CD4-positive, alpha-beta T cell treated with Interleukin-6 at 100 ng/mL for 8 hours (primary cell): ENCODE measurements around the gene SNAI3.

ENCODE experiments used
- DNase-seq: peaks from one replicate; pipeline ENCODE4 v3.0.0-alpha.2; 2020; ENCODE audit warnings: mixed read lengths, low spot score

SNAI3 gene

DNA sequence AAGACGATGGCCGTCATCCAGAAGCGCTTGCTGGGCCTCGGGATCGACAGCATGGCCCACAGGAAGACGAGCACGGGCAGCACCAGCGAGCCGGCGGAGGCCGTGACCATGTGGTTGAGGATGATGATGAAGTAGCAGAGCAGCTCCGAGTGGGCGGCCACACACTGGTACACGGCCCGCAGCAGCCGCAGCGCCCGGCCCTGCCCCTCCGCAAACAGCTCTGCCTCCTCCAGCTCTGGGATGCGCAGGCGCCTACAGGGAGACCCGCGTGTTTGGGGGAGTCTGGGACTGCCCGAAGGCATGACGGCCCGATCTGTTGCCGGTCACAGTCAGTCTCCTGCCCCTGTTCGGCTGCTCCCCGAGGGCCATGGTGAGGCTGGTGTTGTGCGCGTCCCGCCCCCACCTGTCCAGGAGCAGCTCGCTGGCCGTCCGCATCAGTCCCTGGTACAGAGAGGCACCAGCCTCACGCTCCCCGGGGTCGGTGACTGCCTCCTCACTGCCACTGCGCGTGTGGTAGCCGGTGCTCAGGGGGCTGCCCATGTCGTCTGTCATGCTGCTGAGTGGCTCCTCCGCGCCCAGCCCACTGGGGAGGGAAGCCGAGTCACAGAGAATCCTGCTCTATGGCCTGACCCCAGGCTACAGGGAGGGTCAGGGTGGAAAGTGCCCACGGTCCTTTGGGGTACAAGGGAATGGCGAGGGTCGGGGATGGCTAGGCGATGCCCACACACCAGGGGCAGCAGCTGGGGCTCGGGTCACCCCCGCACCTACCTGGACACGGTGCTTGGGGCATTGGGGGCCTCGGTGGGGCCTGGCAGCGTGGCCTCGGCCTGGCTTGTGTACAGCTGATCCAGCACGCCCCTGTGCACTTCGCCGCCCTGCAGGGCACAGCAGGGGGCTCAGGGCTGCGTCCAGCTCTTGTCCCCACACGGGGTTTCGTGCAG lies 35.8 kb upstream of the SNAI3 start:
- DNase-seq, result no peak

DNA sequence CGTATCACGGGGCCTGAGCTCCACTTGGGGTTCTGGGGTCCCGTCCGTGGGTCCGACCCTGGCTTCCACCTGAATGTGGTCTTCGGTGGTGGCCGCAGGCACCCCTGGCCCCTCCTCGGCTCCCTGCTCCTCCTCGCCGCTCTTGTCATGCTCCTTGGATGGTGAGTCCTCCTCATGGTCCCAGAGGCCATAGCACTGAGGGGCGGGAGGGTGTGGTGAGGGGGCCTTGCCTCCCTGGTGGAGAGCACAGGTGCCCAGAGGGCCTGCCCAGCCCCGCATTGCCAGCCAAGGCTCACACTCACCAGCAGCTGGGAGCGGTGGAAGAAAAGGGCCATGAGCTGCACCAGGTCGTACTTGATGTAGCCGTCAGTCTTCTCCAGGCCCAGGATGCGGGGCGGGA lies 34.9 kb upstream of the SNAI3 start:
- no peak for DNase-seq

DNA sequence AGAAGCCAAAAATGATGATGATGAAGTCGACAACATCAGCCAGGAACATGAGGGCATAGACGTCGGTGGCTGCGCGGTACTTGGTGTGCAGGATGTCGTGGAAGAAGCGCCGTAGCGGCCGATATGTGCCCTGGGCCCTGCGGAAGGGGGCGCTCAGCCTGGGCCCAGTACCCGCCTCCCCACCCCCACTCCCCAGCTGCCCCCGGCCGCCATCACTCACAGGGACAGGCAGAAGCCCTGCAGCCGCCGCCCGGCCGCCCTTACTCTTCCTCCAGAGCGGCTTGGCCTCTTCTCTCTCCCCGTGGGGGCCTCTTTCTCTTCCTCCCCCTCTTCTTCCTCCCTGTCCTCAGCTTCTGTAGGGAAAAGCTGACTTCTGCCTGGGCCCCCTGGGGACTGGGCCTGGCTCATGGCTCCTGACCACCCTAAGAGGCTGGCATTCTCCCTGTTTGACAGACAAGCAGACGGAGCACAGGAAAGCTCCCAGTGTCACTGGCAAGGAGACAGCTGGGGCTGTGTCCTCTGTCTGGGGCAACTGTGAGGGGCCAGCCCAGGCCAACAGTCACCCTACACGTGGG lies 34.2 kb upstream of the SNAI3 start:
- no peak for DNase-seq

DNA sequence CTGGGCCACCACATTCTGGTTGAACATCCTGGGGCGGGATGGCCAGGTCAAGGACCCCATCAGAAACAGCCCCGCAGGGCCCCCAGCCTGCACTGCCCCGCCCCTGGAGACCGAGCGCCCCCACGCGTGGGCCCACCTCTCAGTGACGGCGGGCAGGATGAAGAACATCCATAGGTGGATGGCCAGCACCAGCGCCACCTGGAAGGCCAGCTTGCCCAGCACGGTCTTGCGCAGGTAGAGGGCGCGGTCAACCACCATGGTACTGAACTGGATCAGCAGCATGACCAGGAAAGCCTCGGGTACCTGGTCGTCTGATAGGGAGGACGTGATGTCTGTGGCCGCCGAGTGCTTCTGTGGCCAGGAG lies 33.6 kb upstream of the SNAI3 start:
- DNase-seq, result no peak

DNA sequence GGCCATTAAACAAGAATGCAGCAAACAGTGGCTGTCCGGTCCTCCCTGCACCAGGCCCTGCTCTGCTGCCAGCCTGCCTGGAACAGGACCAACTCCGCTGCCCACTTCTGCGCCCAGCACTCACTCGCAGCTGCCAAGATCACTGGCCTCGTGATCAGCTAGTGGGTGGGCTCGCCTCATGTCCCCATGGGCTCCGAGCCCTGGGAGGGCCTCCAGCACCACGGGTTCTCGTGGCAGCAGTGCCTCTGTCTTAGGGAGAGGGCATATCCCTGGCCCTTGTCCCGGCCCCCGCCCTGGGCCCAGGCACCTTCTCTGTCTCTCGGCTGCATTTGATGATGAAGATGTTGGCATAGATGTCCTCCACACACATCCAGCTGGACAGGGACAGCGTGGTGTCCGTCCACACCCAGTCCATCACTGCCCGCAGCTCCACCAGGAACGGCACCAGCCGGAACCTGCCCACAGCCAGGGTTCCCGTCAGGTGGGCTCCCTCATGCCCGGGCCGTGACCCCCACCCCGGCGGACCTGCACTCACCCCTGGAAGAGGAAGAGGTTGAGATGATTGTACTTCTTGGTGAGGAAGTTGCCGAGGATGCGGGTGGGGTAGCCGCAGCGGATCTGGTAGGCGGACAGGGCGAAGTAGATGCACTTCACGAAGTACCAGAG lies 33.1 kb upstream of the SNAI3 start:
- no peak for DNase-seq

DNA sequence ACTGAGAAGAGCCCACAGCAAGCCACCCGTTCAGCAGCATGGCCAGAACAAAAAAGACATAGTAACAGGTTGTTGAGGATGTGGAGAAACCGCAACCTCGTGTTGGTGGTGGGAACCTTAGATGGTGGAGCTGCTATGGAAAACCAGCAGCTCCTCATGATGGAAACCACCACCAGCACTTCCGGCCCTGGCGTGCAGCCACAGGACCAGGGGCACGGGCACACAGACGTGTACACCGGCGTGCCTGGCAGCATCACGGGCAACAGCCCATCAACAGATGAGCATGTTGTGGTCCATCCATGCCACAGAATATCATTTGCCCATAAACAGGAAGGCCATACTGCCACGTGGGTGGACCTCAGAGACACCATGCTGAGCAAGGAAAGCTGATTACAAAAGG lies 31.9 kb upstream of the SNAI3 start:
- DNase-seq, result no peak

DNA sequence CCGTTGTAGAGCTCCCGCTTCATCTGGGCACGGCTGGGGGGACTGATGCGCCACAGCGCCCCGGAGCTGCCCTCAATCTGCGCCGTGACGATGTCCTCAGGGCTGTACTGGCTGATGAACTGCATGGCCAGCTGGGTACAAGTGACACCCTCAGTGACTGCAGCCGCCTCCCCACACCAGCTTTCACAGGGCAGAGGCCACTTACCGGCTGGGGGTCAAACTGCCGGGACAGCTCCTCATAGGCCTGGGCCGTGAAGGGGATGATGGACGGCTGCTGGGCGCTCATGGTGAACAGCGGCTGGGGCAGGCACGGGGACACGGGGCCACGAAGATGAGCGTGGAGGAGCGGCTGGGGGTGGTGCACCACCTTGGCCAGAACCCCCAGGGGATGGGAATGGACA lies 30.3 kb upstream of the SNAI3 start:
- no peak for DNase-seq

DNA sequence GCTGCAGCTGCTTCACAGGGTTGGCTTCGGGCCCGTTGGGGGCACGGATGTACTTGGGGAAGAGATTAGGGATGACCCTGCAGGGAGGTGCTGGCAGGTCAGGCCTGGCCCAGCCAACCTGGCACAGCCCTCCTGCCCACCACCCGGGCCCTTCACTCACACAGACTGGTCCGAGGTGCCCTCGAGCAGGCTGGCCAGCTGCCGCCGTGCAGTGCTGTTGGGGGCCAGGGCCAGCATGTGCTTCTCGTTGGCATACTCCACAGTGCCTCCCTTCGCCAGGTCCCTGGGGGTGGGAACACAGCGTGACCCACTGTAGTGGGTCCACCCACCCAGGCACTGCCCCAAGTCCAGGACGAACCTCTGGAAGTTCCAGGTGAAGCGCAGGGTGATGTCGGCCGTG lies 29.9 kb upstream of the SNAI3 start:
- DNase-seq, result no peak

DNA sequence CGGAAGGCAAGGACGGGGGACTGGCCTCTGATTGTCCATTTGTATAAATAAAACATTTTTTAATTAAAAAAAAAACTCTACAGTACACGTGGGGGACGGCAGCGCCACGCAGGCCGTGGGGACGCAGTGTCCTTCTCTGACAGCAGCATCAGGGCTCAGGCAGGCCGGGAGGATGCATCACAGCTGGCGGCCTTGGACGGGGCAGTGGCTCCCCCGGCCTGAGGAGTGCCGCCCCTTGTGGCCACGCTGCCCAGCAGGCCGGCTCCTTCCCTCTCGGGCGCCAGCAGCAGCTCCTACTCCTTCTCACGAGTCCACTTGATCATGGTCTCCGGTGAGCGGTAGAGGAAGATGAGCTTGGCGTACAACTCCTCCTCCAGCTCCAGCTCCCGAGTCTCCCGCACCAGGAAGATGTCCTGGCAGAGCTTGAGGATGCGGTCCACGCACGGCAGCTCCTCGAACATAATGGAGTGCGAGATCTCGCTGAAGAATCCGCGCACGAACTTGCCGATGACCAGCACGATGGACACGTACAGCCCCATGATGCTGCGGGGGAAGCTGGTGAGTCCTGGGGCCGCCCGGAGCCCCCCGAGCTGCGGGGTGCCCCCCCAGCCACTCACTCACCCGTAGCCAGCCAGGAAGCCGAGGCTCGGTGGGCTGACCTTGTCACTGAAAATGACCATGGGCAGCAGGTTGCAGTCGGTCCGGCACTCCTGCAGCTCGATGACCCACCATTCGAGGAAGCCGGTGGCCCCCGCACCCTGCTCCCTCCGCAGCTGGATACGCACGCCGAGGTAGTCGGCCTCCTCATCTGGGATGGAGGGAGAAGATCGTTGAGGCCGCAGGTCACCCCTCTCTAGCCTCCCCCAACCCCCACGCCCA lies 29.2 kb upstream of the SNAI3 start:
- no peak for DNase-seq

DNA sequence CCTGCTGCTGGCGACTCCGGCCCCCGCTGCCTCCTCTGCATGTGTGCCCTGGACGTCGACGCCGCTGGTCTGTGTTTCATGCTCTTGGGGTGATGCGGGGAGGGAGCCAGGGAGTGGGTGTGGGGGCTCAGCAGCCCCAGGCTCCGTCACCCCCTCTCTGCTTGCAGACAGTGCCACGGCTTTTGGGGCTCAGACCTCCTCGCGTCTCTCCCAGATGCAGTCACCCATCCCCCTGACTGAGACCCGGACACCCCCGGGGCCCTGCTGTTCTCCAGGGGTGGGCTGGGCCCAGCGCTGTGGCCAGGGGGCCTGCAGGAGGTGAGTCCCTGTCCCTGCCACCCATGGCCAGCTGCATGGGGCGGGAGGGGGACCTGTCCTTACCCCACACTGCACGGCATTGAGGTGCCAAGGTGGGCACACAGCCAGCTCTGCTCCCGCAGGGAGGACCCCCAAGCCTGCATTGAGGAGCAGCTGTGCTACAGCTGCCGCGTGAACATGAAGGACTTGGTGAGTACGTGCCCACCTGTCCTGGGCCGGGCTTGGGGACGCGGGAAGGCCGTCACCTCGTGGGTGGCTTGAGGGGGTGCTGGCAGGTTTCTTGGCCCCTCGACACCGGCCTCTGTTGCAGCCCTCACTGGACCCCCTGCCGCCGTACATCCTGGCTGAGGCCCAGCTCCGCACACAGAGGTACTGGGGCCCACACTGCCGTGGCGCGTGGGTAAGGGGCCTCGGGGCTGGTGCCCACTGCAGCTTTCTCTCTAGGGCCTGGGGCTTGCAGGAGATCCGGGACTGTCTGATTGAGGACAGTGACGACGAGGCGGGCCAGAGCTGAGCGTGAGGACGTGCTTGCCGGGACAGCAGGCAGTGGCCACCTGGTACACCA lies 28.4 kb upstream of the SNAI3 start:
- DNase-seq, result no peak

DNA sequence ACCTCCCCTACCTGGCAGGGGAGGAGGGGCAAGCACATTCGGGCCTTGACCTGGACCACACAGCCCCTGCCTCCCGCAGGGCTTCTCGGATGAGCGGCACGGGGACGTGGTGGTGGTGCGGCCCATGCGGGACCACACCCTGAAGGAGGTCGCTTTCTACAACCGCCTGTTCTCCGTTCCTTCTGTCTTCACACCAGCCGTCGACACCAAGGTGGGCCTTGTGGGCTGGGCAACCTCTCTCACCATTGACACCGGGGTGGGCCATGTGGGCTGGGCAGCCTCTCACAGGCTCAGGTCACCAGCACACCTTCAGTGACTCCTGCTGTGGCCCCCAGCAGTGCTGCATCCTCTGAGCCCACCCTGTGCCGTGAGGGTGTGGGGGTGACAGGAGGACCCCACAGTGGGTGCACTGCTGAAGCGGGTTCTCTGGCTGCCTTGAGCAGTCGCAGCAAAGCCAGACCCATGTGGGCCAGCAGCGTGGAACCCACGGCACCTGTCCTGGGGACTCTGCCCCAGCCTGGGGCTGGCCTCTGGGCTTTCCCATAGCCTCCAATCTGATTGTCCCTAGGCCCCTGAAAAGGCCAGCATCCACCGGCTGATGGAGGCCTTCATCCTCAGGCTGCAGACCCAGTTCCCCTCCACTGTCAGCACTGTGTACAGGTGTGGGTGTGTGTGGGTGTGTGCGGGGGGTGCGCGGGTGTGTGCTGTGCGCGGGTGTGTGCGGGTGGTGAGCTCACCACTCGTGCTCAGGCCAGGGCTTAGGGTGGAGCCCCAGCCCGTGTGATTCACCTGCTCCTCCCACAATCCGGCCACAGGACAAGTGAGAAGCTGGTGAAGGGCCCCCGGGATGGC lies 27.5 kb upstream of the SNAI3 start:
- DNase-seq, result no peak

DNA sequence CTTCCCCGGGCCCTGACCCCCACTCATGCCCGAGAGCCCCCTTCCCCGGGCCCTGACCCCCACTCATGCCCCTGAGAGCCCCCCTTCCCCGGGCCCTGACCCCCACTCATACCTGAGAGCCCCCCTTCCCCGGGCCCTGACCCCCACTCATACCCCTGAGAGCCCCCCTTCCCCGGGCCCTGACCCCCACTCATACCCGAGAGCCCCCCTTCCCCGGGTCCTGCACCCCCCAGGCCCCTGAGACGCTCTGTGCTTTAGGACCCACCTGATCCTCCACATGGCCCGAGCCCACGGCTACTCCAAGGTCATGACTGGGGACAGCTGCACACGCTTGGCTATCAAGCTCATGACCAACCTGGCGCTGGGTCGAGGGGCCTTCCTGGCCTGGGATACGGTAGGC lies 26.7 kb upstream of the SNAI3 start:
- DNase-seq, result no peak

DNA sequence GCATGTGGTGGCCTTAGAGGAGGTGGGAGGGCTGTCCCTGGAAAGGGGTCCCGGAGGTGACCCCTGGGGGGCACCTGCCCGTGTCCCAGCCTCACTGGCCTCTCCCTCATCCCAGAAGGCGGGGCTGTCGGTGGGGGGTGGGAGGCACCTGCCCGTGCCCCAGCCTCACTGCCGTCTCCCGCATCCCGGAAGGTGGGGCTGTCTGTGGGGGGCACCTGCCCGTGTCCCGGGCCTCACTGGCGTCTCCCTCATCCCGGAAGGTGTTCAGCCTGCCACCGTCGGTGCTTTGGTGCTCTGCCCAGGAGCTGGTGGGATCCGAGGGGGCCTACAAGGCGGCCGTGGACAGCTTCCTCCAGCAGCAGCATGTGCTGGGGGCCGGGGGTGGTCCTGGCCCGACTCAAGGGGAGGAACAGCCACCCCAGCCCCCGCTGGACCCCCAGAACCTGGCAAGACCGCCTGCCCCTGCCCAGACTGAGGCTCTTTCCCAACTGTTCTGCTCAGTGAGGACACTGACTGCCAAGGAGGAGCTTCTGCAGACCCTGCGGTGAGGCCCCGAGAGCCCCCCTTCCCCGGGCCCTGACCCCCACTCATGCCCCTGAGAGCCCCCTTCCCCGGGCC lies 26.2 kb upstream of the SNAI3 start:
- no peak for DNase-seq

DNA sequence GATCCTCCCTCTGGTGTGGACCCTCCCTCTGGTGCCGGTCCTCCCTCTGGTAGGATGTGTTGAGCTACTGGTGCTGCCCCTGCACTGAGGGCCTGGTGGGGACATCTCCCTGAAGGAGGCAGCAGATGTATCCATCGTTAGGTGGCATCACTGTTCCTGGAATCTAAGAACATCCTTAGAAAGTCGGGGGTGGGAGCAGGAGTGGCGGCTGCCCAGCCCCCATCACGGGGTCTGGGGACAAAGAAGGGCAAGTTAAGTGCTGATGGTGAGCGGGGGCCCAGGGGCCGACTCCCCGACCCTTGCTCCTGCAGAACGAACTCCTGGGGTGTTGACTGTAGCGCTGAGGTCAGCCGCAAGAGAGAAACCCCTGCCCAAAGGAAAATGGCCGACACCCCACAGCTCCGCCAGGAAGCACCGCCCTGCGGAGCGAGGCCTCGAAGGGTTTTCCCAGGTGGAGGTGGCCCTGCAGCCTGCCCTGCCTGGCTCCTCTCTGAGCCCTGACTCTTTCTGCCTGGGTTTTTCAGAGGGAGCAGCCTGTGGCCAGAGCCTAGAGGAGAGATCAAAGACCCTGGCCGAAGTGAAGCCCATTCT lies 25.5 kb upstream of the SNAI3 start:
- no peak for DNase-seq

DNA sequence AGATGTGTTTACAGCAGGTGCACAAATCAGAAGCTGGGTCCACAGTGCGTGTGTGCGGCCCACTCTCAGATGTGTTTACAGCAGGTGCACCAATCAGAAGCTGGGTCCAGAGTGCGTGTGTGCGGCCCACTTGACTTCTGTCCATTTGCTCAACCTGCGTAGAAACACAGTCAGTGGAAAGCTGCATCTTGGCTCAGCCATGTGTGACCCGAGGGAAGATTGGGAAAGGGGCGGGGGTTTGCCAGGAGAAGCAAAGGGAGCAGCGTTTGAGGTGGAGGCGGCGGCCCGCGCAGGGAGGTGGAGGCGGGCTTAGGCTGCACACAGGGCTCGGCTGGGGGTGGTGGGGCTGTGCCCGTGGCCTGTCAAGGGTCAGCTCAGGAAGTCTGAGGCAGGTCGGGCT lies 24.2 kb upstream of the SNAI3 start:
- no peak for DNase-seq

DNA sequence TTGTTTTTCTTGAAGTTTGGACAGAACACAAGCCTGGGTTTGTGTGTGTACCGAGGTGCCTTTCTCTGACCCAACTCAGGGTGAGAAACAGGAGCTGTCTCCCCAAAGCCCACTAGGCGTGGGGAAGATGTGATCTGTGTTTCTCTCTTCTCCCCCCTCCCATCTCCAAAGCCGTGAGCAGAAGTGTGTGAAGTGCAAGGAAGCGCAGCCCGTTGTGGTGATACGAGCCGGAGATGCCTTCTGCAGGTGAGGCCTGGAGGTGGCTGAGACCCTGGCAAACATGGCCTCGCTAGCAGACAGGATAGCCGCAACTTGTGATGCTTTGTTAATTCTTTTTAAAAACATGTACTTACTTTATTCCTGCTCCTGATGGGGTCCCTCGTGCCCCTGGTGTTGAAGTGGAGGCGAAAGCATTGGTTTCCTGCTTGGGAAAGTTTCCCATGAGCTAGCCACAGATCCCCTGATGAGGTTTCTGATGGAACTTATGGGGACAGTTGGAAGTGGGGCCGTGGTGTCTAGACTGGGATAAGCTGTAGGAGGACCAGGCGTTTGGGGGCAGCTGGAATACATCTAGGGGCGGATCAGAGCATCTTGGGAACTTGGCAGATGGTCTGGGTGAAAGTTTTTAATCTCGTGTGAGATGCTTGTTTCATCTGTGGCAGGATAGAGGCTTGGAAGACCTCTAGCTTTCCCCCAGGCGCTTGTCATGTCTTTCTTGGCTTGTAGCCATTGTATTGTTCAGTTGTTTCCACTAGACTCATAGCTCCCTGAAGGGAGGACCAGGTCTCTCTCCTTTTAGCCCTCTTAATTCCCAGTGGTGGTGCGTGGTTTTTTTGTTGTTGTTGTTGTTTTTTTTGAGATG lies 20.9 kb upstream of the SNAI3 start:
- no peak for DNase-seq

DNA sequence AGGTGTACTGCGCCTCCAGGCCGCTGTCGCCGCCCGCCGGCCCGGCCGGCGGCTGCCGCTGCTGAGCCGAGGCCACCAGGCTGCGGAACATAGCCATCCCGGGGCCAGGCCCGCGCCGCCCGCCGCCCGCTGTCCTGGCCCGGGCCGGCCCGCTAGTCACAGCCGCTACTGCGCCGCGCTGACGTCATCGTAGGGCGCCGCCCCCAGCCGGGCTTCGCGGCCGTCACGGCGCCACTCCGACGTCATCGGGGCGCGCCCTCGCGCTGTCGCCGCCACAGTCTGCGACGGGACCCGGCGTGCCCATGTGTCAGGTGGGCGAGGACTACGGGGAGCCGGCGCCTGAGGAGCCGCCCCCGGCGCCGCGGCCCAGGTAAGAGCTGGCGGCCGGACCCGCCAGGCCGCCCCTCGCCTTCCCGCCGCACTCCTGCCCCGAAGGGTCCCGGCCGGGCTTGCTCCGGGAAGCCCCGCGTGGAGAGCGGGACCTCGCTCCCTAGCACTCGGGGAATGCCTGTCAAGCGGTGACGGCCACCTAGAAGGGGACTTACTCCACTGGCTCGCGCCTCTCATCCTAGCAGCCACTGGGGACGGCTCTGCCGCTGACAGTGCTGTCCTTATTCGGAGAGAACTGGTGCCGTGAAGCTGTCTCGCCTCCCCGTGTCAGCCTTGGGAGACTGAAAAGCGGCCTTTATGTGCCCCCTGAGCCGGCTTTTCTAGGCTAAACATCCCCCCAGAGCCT lies 20.1 kb upstream of the SNAI3 start, which contains the start of the genes CTU2 and RNF166:
Gene CTU2 (plus strand): TSS at position 275 of the 736 bp plus-strand sequence. CDS start 28 bp downstream, at position 303.
Gene RNF166 (minus strand): TSS at position 180 of the 736 bp plus-strand sequence. CDS start 83 bp downstream, at position 97.
- DNase-seq, result peak; percentile 86
